GM21390 (cell line): ENCODE results near the gene TMEM184A.

Experiments used
- ATAC-seq: cut with Tn5 transposase; IDR thresholded peaks from one replicate; pipeline ENCODE4 v1.9.1; 2021; ENCODE audit not compliant: unreplicated experiment

TMEM184A gene

GRCh38 chr7:1553512-1554210 lies 2.3 kb downstream of the TMEM184A start:
- ATAC-seq: no peak

DNA sequence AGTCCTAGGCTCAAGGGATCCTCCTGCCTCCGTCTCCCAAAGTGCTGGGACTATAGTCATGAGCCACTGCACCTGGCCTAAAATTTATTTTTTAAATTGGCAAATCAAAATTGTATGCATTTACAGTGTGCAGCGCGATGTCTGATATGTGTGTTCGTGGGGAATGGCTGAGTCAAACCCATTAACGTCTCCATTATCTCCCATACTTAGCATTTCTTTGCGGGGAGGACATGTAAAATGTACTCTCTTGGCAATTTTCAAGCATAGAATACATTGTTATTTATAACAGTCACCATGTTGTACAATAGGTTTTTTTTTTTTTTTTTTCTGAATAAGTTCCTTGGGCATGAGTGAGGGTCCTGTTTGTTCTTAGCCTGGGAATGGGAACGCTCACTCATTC lies 3.8 kb downstream of the TMEM184A start:
- ATAC-seq: no peak

DNA sequence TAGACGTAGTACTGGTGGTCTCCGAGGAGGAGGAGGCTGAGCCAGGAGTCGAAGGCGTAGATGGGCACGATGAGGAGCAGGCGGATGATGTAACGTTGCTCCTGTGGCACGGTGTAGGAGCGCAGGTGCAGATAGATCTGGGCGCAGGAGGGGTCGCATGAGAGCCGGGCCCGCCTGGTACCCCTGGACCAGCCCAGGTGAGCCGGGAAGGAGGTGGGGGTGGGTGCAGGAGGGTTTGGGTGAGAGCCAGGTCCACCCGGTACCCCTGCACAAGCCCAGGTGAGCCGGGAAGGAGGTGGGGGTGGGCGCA lies 5.2 kb downstream of the TMEM184A start:
- no peak for ATAC-seq

- ATAC-seq: no peak
Observed at GRCh38 chr7:1550005-1550845, 5.8 kb downstream of the TMEM184A start.

DNA sequence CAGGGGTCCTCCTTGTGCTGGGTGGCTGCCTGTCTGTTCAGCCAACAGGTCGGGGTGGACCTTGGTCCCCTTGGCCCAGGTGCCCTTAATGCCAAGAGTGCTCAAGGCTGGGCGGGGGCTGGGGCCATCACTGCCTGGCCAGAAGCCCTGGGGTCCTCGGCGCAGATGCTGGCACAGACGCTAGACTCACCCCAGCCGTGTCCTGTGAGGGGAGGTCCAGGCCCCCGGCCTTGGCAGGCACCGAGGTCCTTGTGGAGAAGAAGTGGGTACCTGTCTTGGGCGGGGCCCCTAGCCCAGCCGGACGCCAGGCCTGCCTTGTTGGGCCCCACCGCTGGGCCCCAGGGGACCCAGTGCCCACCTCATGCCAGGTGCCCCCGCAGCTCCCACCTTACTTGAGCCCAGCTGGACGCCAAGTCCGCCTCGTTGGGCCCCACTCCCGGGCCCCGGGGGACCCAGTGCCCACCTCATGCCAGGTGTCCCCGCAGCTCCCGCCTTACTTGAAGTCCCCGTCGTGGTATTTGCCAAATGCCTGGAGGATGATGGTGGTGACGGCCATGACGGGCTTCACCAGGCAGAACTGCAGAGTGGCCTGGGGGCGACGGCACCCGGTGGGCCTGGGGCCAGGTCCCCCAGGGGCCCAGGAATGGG lies 6.5 kb downstream of the TMEM184A start:
- no peak for ATAC-seq

DNA sequence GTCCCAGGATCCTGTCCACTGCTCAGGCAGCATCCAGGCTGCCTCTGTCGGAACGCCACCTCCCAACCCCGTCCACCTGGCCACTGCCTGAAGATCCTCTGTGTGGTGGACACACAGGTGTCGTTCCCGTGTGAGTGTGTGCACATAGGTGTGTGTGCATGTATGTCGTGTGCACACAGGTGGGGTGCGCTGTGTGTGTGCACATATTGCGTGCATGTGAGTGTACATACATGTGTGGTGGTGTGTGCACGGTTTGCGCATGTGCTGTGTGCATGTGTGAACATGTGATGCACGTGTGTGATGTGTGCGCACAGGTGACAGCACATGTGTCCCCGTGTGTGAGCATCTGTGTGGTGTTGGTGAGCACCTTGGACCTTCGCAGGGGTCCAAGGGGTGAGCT lies 7.1 kb downstream of the TMEM184A start:
- ATAC-seq: no peak

DNA sequence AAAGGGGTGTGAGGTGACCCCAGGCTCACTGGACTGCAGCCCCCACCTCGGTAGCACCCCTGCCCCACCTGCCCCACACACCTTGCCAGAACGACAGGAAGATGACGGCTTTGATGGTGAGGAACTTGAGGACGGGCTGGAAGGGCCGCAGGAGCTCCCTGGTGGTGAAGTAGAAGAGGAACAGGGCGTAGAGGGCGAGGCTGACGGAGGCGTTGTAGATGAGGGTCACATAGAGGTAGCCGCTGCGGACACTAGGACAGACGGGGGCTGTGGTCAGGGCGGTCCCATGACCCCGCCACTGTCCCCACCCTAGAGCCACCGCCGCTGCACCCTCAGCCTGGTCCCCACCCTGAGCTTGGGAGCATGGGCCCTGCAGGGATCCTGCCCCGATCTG lies 7.6 kb downstream of the TMEM184A start:
- ATAC-seq: no peak

DNA sequence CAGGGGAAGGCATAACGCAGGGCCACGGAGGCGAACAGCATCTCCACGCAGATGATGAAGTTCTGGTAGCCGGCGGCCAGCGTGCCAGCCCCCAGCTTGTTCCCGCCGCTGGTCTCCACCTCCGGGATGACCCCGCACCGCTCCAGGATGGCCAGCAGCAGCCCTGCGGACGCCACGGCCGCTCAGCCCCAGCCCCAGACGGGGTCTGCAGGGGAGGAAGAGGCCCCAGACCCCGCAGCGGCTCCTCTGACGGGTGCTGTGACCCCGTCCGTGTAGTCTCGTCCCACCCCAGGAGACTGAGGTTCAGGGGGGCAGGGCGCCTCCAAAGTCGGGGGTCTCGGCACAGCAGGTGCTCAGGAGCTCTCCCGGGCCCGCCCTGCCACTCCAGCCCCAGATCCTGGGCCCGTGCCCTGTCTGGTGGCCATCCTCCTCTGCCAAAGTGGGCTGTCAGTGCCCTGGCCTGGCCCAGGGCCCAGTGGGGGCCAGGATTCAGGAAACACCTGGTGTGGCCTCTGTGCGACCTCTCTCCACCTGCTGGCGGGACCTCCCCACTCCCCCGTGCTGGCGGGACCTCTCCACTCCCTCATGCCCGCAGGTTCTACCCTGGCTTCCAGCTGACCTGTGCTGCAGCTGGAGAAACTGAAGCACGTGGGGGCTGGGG lies 8.1 kb downstream of the TMEM184A start:
- no peak for ATAC-seq

- no peak for ATAC-seq
Observed at GRCh38 chr7:1546909-1547776, 8.9 kb downstream of the TMEM184A start.

- ATAC-seq: no peak
Observed at GRCh38 chr7:1546274-1546908, 9.6 kb downstream of the TMEM184A start.

GRCh38 chr7:1545417-1546246 lies 10.4 kb downstream of the TMEM184A start:
- ATAC-seq: no peak

- ATAC-seq: no peak
Observed at GRCh38 chr7:1544896-1545416, 11.0 kb downstream of the TMEM184A start.

DNA sequence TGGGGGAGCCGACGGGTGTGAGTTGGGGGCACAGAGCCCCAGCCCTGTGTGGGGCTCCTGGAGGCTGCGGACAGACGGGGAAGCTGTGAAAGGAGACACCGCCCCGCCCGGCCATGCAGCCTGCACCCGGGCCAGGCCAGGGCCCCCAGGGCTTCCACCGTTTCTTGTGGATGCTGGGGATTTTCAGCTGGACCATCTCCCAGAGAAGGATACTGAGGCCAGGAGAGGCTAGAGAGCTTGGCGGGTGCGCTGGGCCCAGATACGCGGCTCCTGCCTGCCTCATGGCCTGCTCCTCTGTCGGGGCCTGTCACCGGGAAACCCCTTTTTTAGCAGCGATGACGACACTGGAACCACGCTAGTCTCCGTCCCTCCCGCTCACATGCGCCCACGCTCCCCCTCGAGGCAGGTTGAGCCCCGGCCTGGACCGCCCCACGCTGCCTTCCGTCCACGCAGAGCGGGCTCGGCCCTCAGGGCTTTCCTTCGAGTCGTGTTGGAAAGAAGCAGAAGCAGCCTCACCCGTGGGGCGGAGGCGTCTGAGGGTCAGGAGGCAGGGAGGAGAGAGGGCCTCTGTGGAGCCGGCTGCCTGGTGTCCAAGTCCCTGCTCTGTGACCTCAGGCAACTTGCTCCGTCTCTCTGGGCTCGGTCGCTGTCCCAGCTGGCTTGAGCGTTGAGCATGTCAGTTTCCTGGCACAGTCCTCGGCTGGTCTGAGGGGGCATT lies 11.7 kb downstream of the TMEM184A start:
- no peak for ATAC-seq

- ATAC-seq: no peak
Observed at GRCh38 chr7:1543826-1544177, 12.2 kb downstream of the TMEM184A start.

GRCh38 chr7:1542841-1543747 lies 12.9 kb downstream of the TMEM184A start:
- no peak for ATAC-seq

DNA sequence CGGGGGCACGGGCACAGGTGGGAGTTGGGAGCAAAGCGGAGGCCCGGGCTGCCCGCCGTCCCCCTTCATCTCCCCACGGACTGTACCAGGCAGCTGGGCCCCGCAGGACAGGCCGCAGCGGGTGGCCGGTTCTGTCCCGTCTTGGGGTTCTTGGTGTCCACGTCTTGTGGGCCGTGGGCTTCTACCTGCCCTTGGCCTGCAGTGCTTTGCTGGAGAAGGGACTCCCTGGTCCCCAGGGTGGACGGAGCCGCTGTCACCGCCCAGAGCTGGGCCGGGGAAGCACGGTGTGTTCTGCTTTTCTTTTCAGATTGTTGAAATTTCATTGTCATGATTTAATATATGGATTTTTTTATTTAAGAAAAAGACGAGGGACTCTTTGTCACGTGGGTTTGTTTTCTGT lies 13.7 kb downstream of the TMEM184A start:
- ATAC-seq: no peak

GRCh38 chr7:1541431-1542162 lies 14.4 kb downstream of the TMEM184A start:
- ATAC-seq: no peak
